Activated CD4-positive, alpha-beta memory T cell treated with anti-CD3 and anti-CD28 coated beads, Interleukin-2, amount 10 ng/mL, durations not matched to agents 7 days and 5 days (primary cell): ENCODE data around the gene SMYD5. TPM values are rescaled to one million over a fixed set of nuclear protein-coding genes. Genes with fewer than 3 reads are reported as not detected.
"Not testable (repeated sequence)": the region's sequence is repeated elsewhere in the genome, so short reads cannot be mapped to it uniquely, and the experiment has no call there.

Source experiments
- CTCF ChIA-PET: fragments of 350-600 bp; sonication (Branson Sonifier 250); formaldehyde crosslinking; loops from one replicate; lab custom pipeline; 2021; ENCODE audit warnings: antibody characterized with exemption, inconsistent platforms; lab: Charles Lee
- POLR2A ChIA-PET: fragments of 350-600 bp; sonication (Branson Sonifier 250); formaldehyde crosslinking; loops from one replicate; lab custom pipeline; 2021; ENCODE audit warnings: antibody characterized with exemption; lab: Charles Lee
- DNase-seq: peaks from one replicate; pipeline ENCODE4 v3.0.0-alpha.2; 2020
- H3K27ac Mint-ChIP-seq: one replicate; pipeline ENCODE4 v1.8.0; 2021; ENCODE audit warnings: mild to moderate bottlenecking, mixed read lengths
- H3K27me3 Mint-ChIP-seq: one replicate; pipeline ENCODE4 v1.8.0; 2021; ENCODE audit warnings: mixed read lengths
- H3K36me3 Mint-ChIP-seq: one replicate; pipeline ENCODE4 v1.8.0; 2021; ENCODE audit warnings: low read depth, mixed read lengths
- H3K4me1 Mint-ChIP-seq: one replicate; pipeline ENCODE4 v1.8.0; 2021; ENCODE audit warnings: mixed read lengths
- H3K4me3 Mint-ChIP-seq: one replicate; pipeline ENCODE4 v1.8.0; 2021; ENCODE audit warnings: mild to moderate bottlenecking, mixed read lengths
- H3K9me3 Mint-ChIP-seq: one replicate; pipeline ENCODE4 v1.8.0; 2021; ENCODE audit warnings: mixed read lengths
- total RNA-seq, 2 experiments: library from RNA; stranded (reverse); gene quantifications; one replicate each; pipeline ENCODE4 v1.2.3, GENCODE V29; 2021

Gene SMYD5
- total RNA-seq, 2 experiments from 2014 or later = 8.9 to 14.3 TPM

DNA sequence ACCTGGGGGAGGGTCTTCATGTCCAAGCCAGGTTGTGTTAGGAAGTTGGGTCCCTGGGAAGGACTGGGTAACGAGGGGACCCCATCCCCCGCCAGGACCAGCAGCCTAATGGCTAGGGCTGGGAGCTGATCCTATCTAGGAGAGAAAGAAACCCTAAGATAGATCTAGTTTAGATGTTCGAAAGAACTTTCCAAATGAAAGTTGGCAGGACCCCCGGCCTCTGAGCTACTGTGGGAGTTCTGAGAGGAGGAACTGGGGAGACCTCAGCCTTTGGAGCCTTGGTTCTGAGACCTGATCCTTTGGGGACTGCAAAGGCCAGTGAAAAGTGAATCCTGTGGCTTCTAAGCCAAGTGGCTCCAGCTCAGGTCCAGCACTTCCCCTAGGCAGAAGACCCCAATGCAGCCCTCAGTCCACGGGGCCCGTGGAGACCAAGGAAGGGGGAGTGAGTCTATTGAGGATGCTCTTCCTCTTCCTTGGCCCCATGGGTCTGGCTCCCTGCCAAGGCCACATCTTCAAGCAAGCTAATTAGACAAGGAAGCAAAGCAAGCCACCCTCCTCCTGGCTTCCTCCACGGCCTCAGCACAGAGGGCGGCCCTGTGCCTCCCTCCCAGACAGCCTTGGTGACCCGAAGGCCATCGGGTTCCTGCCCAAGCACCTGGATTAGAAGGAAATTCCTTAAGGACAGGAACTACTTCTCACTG, 43.5 kb downstream of the SMYD5 start:
- ChIA-PET POLR2A (interaction anchor here (0.6 to 5.7 kb wide), 4 partner anchors 8 to 24 kb away, joined by 3 to 22 read pairs (median 4); partner anchors contain the start of genes CCT7 and PRADC1), CTCF (no interaction called here)
- no peak overlapping the region for H3K4me3 Mint-ChIP-seq
- peaks cover 16% of the 10 kb centered on the region for H3K36me3 Mint-ChIP-seq
- no peak overlapping the region for H3K27ac Mint-ChIP-seq
- no peaks in the 10 kb centered on the region for H3K27me3 Mint-ChIP-seq
- H3K4me1 Mint-ChIP-seq = no peaks in the 10 kb centered on the region
- no peaks in the 10 kb centered on the region for H3K9me3 Mint-ChIP-seq
- no peak for DNase-seq

DNA sequence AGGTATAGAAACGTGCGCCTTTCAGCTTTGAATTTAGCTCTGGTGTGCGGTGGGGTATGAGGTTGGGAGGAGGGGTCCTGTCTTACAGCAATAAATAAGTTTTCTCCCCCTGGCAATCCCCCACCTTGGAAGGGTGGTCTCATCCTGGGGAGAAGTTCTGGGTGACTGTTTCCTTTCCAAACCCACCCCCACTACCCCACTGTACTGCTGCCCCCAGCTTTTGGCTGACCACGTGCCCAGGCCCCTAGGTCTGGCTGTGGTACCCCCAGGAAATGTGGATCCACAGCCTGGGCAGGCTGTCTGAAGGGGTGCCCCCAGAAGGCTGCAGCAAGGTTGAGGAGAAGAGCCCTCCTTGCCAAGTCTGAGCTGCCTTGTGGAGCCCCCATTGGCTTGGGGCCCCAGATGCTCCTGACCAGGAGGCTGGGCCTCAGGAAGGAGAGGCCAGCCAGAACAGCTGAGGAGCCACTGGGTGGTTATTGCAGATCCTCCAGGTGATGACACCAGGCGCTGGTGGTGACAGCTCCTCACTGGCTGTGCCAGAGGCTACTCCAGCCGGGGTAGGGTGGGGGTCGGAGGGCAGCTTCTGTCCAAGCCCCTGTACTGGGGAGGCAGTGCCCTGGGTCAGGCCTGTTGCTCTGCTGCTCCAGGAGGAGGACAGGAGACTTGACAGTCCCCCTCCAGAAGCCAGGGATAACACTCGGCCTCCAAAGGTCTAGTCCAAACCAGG, 44.3 kb downstream of the SMYD5 start:
- Mint-ChIP-seq H3K27ac (no peak overlapping the region), H3K27me3 (no peaks in the 10 kb centered on the region), H3K4me3 (no peak overlapping the region), H3K4me1 (no peaks in the 10 kb centered on the region), H3K9me3 (no peaks in the 10 kb centered on the region), H3K36me3 (peaks cover 12% of the 10 kb centered on the region)
- DNase-seq = no peak
- CTCF ChIA-PET = no interaction called here
- POLR2A ChIA-PET = interaction anchor here (0.8 to 5.7 kb wide), 4 partner anchors 8 to 25 kb away, joined by 3 to 22 read pairs (median 4); partner anchors contain the start of genes CCT7 and PRADC1

DNA sequence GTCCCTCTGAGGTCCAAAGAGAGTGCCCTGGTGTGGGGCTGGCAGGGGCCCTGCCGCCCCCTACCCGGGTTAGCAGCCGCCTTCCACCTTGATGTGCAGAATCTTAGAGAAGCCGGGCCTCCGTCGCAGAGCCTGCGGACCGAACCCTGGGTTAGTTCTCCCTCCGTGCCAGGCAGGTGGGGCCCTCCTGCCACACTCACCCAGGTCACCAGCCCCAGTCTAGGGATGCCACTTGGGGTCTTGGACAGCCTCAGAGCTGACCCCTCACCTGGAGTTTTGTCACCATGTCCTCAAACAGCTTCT, 44.8 kb downstream of the SMYD5 start:
- no peaks in the 10 kb centered on the region for H3K27me3 Mint-ChIP-seq
- ChIA-PET POLR2A (interaction anchor here (0.8 kb wide), 1 partner anchor 25 kb away, joined by 3 read pairs; the partner anchor contains the start of genes CCT7 and PRADC1), CTCF (no interaction called here)
- H3K27ac Mint-ChIP-seq = no peak overlapping the region
- no peaks in the 10 kb centered on the region for H3K9me3 Mint-ChIP-seq
- H3K36me3 Mint-ChIP-seq = peaks cover 9% of the 10 kb centered on the region
- H3K4me1 Mint-ChIP-seq = no peaks in the 10 kb centered on the region
- DNase-seq = no peak
- no peak overlapping the region for H3K4me3 Mint-ChIP-seq

DNA sequence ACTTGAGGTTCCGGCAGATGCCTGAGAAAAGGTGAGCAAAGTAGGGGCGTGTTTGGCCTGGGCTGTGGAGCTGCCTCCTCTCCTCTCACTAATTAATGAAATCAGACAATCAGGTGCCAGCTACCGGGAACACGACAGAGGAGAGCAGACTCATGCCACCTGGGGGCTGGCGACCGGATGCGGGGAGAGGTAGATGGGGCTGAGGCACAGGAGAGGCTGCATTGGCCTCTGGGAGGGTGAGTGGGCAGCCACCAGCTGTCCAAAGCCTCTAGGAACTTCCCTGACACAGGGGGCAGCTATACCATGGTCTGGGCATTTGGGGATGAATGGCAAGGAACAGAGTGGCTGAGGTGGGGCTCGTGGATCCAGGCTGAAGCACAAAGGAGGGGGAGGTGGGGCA, 45.2 kb downstream of the SMYD5 start:
- CTCF ChIA-PET = no interaction called here

DNA sequence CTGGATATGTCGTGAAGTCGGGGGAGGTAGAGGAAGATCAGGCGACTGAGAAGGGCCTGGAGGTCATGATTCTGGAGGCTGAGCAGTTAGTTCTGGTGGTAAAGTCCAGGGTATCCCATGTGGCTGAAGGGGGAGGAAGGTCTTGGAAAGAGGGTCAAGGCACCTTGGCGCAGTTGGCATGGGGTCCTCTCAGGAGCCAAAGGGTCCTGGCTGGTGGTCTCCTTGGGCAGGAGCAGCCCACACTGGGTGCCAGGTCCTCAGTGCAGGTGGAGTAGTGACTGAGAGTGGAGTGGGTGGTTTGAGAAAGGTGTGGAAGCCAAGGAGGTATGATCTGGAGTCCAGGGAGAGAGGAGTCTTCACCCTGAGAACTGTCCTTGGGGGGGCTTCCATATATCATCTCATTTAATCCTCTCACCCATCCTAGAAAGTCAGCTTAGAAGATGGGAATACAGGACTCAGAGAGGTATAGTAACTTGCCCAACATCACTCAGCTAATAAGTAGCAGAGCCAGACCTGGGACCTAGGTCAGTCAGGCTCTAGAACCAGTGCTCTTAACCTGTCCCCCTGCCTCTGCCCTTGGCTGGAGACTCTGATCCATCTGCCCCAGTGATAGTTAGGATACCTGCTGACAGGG, 45.8 kb downstream of the SMYD5 start:
- Mint-ChIP-seq H3K27me3 (no peaks in the 10 kb centered on the region), H3K4me3 (no peak overlapping the region), H3K27ac (no peak overlapping the region), H3K9me3 (no peaks in the 10 kb centered on the region), H3K36me3 (peaks cover 3% of the 10 kb centered on the region), H3K4me1 (no peaks in the 10 kb centered on the region)
- ChIA-PET CTCF (interaction anchor here (1.0 kb wide), 1 partner anchor 83 kb away, joined by 4 read pairs; no protein-coding TSS in a partner anchor), POLR2A (no interaction called here)
- no peak for DNase-seq

More for the DNA sequence above, 45.2 kb downstream of the SMYD5 start:
- Mint-ChIP-seq H3K27ac (no peak overlapping the region), H3K9me3 (no peaks in the 10 kb centered on the region), H3K36me3 (peaks cover 5% of the 10 kb centered on the region), H3K27me3 (no peaks in the 10 kb centered on the region), H3K4me1 (no peaks in the 10 kb centered on the region), H3K4me3 (no peak overlapping the region)
- DNase-seq = no peak
- POLR2A ChIA-PET = interaction anchor here (0.8 kb wide), 1 partner anchor 26 kb away, joined by 3 read pairs; the partner anchor contains the start of genes CCT7 and PRADC1

DNA sequence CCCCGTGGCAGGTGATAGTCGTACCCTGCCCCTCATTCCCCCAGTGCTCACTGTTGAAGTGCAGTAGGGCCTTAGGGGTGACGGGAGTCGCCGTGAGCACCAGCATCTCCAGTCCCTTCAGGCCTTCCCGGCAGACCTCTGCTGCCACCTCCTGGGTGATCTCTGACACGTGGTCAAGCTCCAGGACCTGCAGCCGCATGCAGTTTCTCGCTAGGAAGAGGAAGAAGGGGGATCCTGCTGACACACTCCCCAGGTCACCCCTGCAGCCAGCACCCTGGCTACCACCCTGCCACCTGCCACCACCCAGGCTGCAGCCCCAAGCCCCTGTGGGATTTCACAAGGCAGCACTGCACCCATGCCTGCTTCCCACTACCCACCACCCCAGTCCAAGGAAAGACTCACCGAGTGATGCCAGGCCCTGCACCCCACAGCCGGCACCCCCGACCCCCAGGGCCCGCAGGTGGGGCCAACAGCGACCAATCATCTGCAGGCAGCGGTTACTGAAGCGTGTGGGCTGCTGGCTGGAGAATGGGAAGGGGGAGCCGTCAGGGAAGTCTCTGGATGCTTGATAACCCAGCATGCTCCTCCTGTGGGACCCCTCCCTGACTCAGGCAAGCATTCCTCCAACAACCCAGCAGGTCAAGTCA, 46.4 kb downstream of the SMYD5 start:
- no peak for DNase-seq
- ChIA-PET CTCF (interaction anchor here (1.0 kb wide), 1 partner anchor 83 kb away, joined by 4 read pairs; no protein-coding TSS in a partner anchor), POLR2A (no interaction called here)
- H3K27ac Mint-ChIP-seq = no peak overlapping the region
- H3K36me3 Mint-ChIP-seq = peaks cover 3% of the 10 kb centered on the region
- H3K4me3 Mint-ChIP-seq = no peak overlapping the region
- H3K27me3 Mint-ChIP-seq = no peaks in the 10 kb centered on the region
- H3K9me3 Mint-ChIP-seq = no peaks in the 10 kb centered on the region
- H3K4me1 Mint-ChIP-seq = no peaks in the 10 kb centered on the region

DNA sequence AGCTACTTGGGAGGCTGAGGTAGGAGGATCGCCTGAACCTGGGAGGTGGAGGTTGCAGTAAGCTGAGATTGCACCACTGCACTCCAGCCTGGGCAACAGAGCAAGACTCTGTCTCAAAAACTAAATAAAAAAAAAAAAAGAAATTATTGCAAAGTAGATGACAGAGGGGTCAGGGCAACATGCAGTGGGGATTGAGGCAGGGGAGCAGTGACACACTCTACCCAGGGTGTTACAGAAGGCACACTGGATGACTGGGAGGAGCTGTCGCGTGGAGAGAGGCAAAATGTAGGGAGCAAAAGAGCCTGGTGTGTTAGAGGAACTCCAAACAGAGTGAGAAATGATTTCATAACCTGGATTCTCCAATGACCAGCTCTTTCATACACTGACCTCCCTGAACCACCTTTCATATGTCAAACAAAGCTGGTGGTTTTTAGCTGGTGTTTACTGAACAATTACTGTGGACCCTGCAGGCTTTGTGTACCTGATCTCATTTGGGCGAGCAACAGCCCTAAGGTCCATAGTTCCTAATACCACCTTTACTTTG, 48.1 kb downstream of the SMYD5 start:
- CTCF ChIA-PET = no interaction called here
- POLR2A ChIA-PET = no interaction called here
- DNase-seq = no peak
- Mint-ChIP-seq H3K27ac (no peak overlapping the region), H3K4me1 (peaks cover 4% of the 10 kb centered on the region), H3K27me3 (no peaks in the 10 kb centered on the region), H3K4me3 (no peak overlapping the region), H3K36me3 (peaks cover 3% of the 10 kb centered on the region), H3K9me3 (no peaks in the 10 kb centered on the region)

DNA sequence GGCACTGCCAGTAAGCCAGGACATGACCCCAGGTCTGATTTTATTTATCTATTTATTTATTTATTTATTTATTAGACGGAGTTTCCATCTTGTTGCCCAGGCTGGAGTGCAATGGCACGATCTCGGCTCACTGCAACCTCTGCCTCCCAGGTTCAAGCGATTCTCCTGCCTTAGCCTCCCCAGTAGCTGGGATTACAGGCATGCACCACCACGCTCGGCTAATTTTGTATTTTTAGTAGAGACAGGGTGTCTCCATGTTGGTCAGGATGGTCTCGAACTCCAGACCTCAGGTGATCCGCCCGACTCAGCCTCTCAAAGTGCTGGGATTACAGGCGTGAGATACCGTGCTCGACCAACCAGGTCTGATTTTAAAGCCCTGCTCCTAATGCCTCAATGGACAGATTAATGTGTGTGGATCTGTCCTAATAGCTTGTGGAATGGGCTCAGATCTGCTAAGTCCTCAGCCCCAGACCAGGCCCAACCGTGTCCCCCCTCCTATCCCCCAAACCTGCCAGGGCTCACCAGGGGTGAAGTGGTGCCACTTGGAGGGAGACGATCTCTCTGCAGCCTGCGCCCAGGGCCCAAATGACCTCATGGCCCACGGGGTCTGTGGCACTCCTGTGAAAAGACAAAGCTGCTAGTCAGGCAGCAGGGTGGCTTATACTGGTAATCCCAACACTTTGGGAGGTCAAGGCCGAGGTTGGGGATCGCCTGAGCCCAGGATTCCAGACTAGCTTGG, 48.8 kb downstream of the SMYD5 start:
- DNase-seq, H3K27ac Mint-ChIP-seq, H3K9me3 Mint-ChIP-seq, POLR2A ChIA-PET, CTCF ChIA-PET, H3K27me3 Mint-ChIP-seq, H3K4me3 Mint-ChIP-seq, H3K36me3 Mint-ChIP-seq, H3K4me1 Mint-ChIP-seq: not testable (repeated sequence)

DNA sequence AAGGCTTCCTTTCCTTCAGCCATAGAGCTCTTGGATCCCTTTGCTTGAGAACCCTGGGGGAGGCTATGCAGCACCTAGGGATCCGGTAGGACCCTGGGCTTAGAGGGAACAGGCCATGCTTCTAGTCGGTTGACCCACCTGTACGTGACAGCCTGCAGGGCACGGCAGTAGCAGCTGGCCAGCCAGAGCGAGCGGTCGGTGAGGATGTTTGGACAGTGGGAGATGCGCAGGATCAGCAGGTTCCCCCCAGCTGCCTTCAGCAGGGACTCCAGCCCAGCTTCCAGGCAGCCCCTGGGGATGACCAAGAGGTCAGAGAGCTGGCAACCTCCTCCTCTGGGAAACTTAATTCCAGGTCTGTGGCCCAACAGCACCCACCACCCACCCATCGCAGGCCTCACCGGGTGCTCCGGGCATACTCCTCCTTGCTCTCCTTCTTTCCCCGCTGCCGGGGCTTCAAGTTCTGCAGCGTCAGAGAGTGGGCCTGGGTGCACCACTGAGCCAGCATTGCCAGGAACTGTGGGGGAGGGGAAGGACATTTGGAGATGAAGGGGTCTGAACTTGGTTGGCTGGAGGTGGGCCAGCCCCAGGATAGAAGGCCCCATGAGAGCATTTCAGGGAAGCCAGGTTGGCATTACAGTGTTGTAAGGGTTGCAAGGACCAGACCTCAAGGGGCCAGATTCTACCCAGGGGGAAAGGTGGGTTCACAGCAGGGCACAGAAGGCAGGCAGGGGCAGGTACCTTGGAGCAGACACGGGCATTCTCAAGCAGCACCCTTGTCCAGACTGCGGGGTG, 49.7 kb downstream of the SMYD5 start:
- Mint-ChIP-seq H3K27me3 (no peaks in the 10 kb centered on the region), H3K36me3 (peaks cover 3% of the 10 kb centered on the region), H3K27ac (no peak overlapping the region), H3K9me3 (no peaks in the 10 kb centered on the region), H3K4me1 (peaks cover 13% of the 10 kb centered on the region), H3K4me3 (no peak overlapping the region)
- no peak for DNase-seq
- POLR2A ChIA-PET = interaction anchor here (0.7 kb wide), 1 partner anchor 30 kb away, joined by 3 read pairs; the partner anchor contains the start of gene CCT7
- CTCF ChIA-PET = no interaction called here

DNA sequence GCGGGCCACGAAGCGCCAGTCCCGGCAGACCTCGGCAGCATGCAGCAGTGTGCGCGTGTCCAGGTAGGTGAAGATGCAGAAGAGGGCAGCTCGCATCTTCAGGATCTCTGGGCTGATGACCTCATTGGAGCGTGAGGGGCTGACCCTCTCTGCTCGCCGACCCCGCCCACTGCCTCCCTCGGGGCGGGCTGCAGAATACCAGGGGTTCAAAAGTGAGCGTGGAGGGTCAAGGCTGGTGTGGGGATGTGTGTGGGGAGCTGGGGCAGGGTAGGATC, 50.2 kb downstream of the SMYD5 start:
- peaks cover 13% of the 10 kb centered on the region for H3K4me1 Mint-ChIP-seq
- no peaks in the 10 kb centered on the region for H3K9me3 Mint-ChIP-seq
- no peak overlapping the region for H3K4me3 Mint-ChIP-seq
- no peak overlapping the region for H3K27ac Mint-ChIP-seq
- peaks cover 3% of the 10 kb centered on the region for H3K36me3 Mint-ChIP-seq
- DNase-seq = no peak
- no peaks in the 10 kb centered on the region for H3K27me3 Mint-ChIP-seq
- ChIA-PET POLR2A (interaction anchor here (0.7 kb wide), 1 partner anchor 31 kb away, joined by 3 read pairs; the partner anchor contains the start of gene CCT7), CTCF (no interaction called here)

DNA sequence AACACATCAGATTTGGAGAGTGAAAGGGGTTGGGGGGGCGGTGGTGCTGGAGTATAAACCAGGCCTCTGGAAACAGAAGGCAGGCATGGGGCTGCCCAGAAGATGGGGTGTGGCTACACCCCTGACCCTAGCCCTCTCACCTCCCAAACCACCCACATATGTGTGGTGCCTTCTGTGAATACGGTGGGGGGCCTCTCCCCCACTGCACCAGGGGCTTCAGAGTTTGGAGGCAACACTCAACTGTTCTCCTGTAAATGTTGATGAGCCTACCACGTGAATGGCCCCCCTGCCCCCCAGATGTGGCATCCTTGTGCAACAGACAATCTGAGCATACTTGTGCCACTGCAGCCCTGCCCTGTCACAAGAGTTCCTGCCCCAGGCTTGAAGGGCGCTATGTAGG, 50.7 kb downstream of the SMYD5 start:
- CTCF ChIA-PET = no interaction called here
- Mint-ChIP-seq H3K27ac (no peak overlapping the region), H3K4me1 (peaks cover 15% of the 10 kb centered on the region), H3K9me3 (no peaks in the 10 kb centered on the region), H3K36me3 (peaks cover 3% of the 10 kb centered on the region), H3K27me3 (no peaks in the 10 kb centered on the region), H3K4me3 (no peak overlapping the region)
- POLR2A ChIA-PET = no interaction called here
- no peak for DNase-seq
